ENCODE data around the gene CCDC61.

- TF ChIP-seq, protein P1, sequence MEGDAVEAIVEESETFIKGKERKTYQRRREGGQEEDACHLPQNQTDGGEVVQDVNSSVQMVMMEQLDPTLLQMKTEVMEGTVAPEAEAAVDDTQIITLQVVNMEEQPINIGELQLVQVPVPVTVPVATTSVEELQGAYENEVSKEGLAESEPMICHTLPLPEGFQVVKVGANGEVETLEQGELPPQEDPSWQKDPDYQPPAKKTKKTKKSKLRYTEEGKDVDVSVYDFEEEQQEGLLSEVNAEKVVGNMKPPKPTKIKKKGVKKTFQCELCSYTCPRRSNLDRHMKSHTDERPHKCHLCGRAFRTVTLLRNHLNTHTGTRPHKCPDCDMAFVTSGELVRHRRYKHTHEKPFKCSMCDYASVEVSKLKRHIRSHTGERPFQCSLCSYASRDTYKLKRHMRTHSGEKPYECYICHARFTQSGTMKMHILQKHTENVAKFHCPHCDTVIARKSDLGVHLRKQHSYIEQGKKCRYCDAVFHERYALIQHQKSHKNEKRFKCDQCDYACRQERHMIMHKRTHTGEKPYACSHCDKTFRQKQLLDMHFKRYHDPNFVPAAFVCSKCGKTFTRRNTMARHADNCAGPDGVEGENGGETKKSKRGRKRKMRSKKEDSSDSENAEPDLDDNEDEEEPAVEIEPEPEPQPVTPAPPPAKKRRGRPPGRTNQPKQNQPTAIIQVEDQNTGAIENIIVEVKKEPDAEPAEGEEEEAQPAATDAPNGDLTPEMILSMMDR (conservative IDR thresholded peaks at IDR 0.05; ENCODE audit: low read length): no peak
- no peak for TF ChIP-seq EZH2phosphoT487 (IDR thresholded peaks at IDR 0.05; ENCODE audit: borderline replicate concordance, low read depth, low read length)
These were observed 38.1 kb downstream of the CCDC61 start for GRCh38 chr19:46033401-46033800.

Measured in OCI-LY7 (cell line).